ENCODE measurements around the gene TCF20. TPM values are rescaled to one million over a fixed set of nuclear protein-coding genes. Genes with fewer than 3 reads are reported as not detected.

Gene TCF20
- total RNA-seq, 4 donors from 2014 or later: 14.4 to 51.7 (median 27.3) TPM

DNA sequence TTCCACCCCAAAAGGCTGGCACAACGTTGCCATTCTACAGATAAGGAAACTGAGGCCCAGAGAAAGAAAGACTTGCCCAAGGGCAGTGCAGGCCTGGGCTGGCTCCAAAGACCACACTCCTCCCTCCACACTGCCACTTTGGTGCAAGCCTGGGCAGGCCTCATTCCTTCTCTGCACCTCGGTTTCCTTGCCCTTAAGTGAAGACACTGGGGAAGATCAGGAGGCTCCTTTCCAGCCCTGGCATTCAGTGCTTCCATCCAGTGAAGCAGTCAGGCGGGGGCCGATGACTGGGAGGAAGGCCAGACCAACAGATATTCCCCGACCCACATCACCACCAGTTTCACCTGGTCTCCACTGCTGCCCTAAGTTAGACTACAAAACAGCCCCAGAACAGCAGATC, 18.3 kb upstream of the TCF20 start:
- no peaks in the 10 kb centered on the region for H3K36me3 ChIP-seq
- H3K4me3 ChIP-seq: no peak overlapping the region
- DNase-seq: no peak
- no peaks in the 10 kb centered on the region for H3K9me3 ChIP-seq
- H3K27ac ChIP-seq: no peak overlapping the region
- TF ChIP-seq POLR2A (IDR thresholded peaks at IDR 0.05): no peak
- TF ChIP-seq, protein P1, sequence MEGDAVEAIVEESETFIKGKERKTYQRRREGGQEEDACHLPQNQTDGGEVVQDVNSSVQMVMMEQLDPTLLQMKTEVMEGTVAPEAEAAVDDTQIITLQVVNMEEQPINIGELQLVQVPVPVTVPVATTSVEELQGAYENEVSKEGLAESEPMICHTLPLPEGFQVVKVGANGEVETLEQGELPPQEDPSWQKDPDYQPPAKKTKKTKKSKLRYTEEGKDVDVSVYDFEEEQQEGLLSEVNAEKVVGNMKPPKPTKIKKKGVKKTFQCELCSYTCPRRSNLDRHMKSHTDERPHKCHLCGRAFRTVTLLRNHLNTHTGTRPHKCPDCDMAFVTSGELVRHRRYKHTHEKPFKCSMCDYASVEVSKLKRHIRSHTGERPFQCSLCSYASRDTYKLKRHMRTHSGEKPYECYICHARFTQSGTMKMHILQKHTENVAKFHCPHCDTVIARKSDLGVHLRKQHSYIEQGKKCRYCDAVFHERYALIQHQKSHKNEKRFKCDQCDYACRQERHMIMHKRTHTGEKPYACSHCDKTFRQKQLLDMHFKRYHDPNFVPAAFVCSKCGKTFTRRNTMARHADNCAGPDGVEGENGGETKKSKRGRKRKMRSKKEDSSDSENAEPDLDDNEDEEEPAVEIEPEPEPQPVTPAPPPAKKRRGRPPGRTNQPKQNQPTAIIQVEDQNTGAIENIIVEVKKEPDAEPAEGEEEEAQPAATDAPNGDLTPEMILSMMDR (IDR thresholded peaks at IDR 0.05): no peak
- intact Hi-C loops (cut with DNase I; ENCODE audit: low total_unique reads): no loop called here
- peaks cover 0 to 5% of the 10 kb centered on the region in 2 donors for H3K4me1 ChIP-seq
- H3K27me3 ChIP-seq: no peaks in the 10 kb centered on the region

DNA sequence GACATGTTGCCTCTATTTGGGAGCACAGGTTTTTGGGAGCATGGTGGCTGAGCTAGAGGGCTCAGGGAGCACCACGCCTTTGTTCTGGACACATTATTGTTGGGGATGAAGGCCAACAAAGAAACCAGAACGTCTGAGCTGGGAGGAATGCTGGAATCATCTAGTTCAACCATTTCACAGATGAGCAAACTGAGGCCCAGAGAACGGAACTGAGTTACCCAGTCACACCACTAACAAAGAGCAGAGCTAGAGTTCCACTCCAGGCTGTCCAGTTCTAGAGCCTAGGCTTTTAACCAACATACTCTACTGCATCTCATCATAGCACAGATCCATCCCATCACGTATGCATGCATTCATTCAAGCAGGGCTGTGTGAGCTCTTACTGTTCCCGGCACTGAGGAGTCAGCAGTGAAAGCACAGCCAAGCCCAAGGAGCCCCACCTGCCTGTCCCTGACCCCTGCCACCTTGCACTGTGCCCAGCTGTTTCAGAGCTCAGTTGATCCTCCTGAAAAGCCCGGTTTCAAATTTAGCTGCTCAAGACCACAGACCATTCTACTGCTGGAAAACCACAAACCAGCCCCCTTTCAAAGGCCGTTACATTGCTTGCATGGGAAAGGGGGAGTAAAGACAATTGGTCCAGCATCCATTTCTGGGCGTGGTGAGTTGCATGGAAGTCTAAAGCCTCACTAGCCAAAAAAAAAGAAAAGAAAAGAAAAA, 16.9 kb upstream of the TCF20 start:
- intact Hi-C loops (cut with DNase I; ENCODE audit: low total_unique reads): no loop called here
- H3K4me1 ChIP-seq: peaks cover 0 to 5% of the 10 kb centered on the region in 2 donors
- no peak for DNase-seq

DNA sequence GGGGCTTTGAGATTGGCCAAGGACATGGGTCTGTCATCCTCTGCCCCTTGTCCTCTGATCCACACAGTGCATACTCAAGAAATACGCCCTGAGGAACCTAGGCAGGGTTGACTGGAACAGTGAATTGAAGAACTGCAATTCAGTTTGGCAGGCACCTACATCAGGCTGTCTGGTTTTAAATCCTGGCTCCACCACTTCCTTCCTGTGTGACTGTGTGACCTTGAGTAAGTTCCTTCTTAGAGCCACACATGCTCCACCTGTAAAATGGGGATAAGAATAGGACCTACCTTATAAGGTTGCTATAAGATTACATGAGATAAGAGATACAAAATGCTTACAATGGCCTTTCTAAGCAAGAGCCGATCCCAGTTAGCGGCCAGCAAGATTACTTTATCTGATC, 15.8 kb upstream of the TCF20 start:
- intact Hi-C loops (cut with DNase I; ENCODE audit: low total_unique reads): no loop called here
- Histone ChIP-seq H3K9me3 (no peaks in the 10 kb centered on the region), H3K27ac (no peak overlapping the region), H3K4me1 (peaks cover 0 to 5% of the 10 kb centered on the region in 2 donors), H3K36me3 (no peaks in the 10 kb centered on the region), H3K4me3 (no peak overlapping the region), H3K27me3 (no peaks in the 10 kb centered on the region)
- DNase-seq: no peak
- TF ChIP-seq, protein P1 (IDR thresholded peaks at IDR 0.05): no peak
- TF ChIP-seq POLR2A (IDR thresholded peaks at IDR 0.05): no peak

More for the DNA sequence above, 16.9 kb upstream of the TCF20 start:
- Histone ChIP-seq H3K9me3 (no peaks in the 10 kb centered on the region), H3K27me3 (no peaks in the 10 kb centered on the region), H3K4me3 (no peak overlapping the region), H3K27ac (no peak overlapping the region), H3K36me3 (no peaks in the 10 kb centered on the region)
- TF ChIP-seq, protein P1 (IDR thresholded peaks at IDR 0.05): no peak
- no peak for TF ChIP-seq POLR2A (IDR thresholded peaks at IDR 0.05)

DNA sequence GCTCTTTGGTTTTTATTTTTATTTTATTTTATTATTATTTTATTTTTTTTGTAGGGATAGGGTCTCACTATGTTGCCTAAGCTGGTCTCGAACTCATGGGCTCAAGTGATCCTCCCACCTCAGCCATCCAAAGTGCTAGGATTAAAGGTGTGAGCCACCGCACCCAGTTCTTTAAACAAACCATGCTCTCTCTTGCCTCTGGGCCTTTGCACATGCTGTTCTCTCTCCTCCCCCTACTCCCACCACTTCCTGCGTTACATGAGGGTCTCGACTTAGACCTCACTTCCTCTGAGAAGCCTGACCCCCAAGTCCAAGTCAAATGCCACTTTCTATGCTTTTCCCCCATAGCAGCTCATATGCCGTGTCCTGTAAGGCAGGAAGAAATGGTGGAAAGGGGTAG, 15.2 kb upstream of the TCF20 start:
- no peaks in the 10 kb centered on the region for H3K36me3 ChIP-seq
- TF ChIP-seq POLR2A (IDR thresholded peaks at IDR 0.05): no peak
- TF ChIP-seq, protein P1 (IDR thresholded peaks at IDR 0.05): no peak
- H3K4me3 ChIP-seq: no peak overlapping the region
- DNase-seq: no peak
- H3K4me1 ChIP-seq: peaks cover 0 to 5% of the 10 kb centered on the region in 2 donors
- no peak overlapping the region for H3K27ac ChIP-seq
- H3K27me3 ChIP-seq: no peaks in the 10 kb centered on the region
- no peaks in the 10 kb centered on the region for H3K9me3 ChIP-seq
- intact Hi-C loops (cut with DNase I; ENCODE audit: low total_unique reads): no loop called here

DNA sequence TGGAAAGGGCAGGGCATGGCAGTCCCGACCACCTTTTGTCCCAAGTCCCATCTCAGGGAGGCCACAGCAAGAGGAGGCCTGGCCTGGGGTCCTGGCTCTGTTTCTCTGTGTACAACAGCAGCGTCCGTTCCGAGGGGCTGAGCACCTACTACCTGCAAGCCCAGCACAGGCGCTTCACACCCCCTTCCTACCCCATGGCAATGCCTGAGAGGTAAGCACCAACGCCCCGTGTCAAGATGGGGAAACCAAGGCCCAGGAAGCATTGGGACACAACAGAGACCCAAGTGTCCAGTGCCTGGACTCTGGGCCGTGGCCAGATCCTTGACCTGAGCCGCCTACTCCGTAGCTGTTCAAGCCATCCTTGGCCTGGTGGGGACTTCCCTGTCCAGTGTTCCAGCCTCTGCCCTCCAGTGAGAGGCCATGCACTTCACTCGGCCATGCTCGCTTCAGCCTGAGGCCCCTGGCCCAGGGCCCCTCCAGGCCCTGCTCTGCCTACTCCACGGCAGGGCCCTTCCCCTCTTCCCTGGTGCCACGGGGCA, 14.3 kb upstream of the TCF20 start:
- no peak for DNase-seq
- Histone ChIP-seq H3K27me3 (no peaks in the 10 kb centered on the region), H3K27ac (no peak overlapping the region), H3K9me3 (no peaks in the 10 kb centered on the region), H3K4me1 (peaks cover 0 to 1% of the 10 kb centered on the region in 2 donors), H3K4me3 (no peak overlapping the region), H3K36me3 (no peaks in the 10 kb centered on the region)
- intact Hi-C loops (cut with DNase I; ENCODE audit: low total_unique reads): no loop called here
- TF ChIP-seq POLR2A (IDR thresholded peaks at IDR 0.05): no peak
- TF ChIP-seq, protein P1 (IDR thresholded peaks at IDR 0.05): no peak

All from uterus (tissue), 4 donors.